ENCODE data around the gene THBS2. TPM values are rescaled to one million over a fixed set of nuclear protein-coding genes. Genes with fewer than 3 reads are reported as not detected.

The THBS2 gene
- total and polyA plus RNA-seq, 2 of the 8 experiments (the other 6 are each of a cell fraction or from before 2014, with no cell fraction given), result 11.0 to 22.5 TPM

DNA sequence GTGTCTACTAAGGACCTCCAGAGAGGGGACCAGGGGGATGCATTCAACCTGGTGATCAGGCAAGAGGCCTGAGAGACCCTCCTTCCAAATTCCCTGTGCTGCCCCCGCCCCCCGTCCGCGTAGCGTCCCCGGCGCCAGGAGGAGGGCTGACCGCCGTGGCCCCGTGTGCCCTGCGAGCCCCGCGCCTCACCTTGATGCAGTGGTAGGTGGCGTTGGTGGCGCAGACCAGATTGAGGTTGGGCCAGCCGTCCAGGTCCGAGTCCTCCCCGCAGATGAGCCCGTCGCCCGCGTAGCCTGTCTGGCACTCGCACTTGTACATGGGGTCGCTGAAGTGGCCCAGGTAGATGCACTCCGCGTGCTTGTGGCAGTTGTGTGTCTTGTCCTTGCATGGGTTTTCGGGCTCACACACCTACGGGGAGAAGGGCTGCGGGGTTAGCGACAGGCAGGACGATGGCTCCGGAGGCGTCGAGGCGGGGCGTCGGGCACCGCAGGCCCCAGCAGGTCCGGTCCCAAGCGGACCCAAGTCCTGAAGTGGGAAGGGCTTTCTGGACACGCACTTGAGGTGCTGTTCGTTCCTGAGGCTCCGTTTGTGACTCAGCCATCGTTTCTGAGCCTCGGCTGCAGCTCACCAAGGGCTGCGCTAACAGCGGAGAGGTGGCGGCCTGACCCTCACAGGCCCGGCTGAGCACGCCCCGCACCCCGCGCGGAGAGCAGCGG lies 21.7 kb downstream of the THBS2 start:
- CTCF ChIA-PET (ENCODE audit: partially characterized antibody), result no interaction called here
- peak in 1 of 2 experiments; percentile 39 for DNase-seq (ENCODE audit: low read depth in 1 of 2, low spot score in 2 of 2)
- no peak overlapping the region for H2AK5ac ChIP-seq (ENCODE audit: low read depth, low read length)
- TF ChIP-seq SP4 (IDR thresholded peaks at IDR 0.05; ENCODE audit: low read length), result no peak
- TF ChIP-seq CEBPB (IDR thresholded peaks at IDR 0.05; ENCODE audit: low read depth, low read length), result no peak
- TF ChIP-seq SRF (IDR thresholded peaks at IDR 0.05; ENCODE audit: low read depth, low read length), result no peak
- TF ChIP-seq, protein P1, sequence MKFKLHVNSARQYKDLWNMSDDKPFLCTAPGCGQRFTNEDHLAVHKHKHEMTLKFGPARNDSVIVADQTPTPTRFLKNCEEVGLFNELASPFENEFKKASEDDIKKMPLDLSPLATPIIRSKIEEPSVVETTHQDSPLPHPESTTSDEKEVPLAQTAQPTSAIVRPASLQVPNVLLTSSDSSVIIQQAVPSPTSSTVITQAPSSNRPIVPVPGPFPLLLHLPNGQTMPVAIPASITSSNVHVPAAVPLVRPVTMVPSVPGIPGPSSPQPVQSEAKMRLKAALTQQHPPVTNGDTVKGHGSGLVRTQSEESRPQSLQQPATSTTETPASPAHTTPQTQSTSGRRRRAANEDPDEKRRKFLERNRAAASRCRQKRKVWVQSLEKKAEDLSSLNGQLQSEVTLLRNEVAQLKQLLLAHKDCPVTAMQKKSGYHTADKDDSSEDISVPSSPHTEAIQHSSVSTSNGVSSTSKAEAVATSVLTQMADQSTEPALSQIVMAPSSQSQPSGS (IDR thresholded peaks at IDR 0.05; ENCODE audit: low read length), result no peak
- TF ChIP-seq, protein P2, sequence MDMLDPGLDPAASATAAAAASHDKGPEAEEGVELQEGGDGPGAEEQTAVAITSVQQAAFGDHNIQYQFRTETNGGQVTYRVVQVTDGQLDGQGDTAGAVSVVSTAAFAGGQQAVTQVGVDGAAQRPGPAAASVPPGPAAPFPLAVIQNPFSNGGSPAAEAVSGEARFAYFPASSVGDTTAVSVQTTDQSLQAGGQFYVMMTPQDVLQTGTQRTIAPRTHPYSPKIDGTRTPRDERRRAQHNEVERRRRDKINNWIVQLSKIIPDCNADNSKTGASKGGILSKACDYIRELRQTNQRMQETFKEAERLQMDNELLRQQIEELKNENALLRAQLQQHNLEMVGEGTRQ (IDR thresholded peaks at IDR 0.05; ENCODE audit: low read length), result no peak
- no peak for TF ChIP-seq CBX5 (IDR thresholded peaks at IDR 0.05; ENCODE audit: low read depth, low read length)
- TF ChIP-seq, protein P3, sequence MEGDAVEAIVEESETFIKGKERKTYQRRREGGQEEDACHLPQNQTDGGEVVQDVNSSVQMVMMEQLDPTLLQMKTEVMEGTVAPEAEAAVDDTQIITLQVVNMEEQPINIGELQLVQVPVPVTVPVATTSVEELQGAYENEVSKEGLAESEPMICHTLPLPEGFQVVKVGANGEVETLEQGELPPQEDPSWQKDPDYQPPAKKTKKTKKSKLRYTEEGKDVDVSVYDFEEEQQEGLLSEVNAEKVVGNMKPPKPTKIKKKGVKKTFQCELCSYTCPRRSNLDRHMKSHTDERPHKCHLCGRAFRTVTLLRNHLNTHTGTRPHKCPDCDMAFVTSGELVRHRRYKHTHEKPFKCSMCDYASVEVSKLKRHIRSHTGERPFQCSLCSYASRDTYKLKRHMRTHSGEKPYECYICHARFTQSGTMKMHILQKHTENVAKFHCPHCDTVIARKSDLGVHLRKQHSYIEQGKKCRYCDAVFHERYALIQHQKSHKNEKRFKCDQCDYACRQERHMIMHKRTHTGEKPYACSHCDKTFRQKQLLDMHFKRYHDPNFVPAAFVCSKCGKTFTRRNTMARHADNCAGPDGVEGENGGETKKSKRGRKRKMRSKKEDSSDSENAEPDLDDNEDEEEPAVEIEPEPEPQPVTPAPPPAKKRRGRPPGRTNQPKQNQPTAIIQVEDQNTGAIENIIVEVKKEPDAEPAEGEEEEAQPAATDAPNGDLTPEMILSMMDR (IDR thresholded peaks at IDR 0.05; ENCODE audit: control extremely low read depth in 1 of 3, insufficient read depth in 1 of 3, low read depth in 1 of 3, low read length in 3 of 3), result no peak

More for the DNA sequence above, 21.7 kb downstream of the THBS2 start:
- 94% methylated on average over 29 of the region's 55 CpGs; no CpG with 5 or more reads in 1 of the 2 experiments for WGBS, 2 experiments (ENCODE audit: extremely low coverage in 1 of 2, insufficient coverage in 1 of 2, insufficient read length in 1 of 2, insufficient replicate concordance in 2 of 2, low coverage in 1 of 2, low lambda C conversion rate in 2 of 2, missing lambda C conversion rate in 1 of 2)
- H3K27ac ChIP-seq (ENCODE audit: low read depth, low read length), result no peak overlapping the region
- H3K18ac ChIP-seq (ENCODE audit: extremely low read depth, low read length), result no peak overlapping the region
- no peaks in the 10 kb centered on the region for H3K4me1 ChIP-seq (replicated peaks in 1 of 4; ENCODE audit: control insufficient read depth in 3 of 4, insufficient read depth in 4 of 4, low read length in 3 of 4)
- H2BK20ac ChIP-seq (ENCODE audit: low read length), result no peak overlapping the region
- no peak overlapping the region for H3K4me3 ChIP-seq (ENCODE audit: extremely low read depth in 1 of 4, insufficient read depth in 2 of 4, low read depth in 3 of 4, low read length in 4 of 4)
- no peak overlapping the region; the same call in 1 of the 2 replicates for H4K8ac ChIP-seq (ENCODE audit: extremely low read depth, insufficient read depth, low read length)
- H3K23ac ChIP-seq (ENCODE audit: insufficient read length), result no peak overlapping the region
- POLR2A ChIA-PET (ENCODE audit: partially characterized antibody), result interaction anchor here (0.9 to 1.2 kb wide), 2 partner anchors 9 to 25 kb away, joined by 3 to 4 read pairs; no protein-coding TSS in a partner anchor
- no peak overlapping the region for H2AFZ ChIP-seq (ENCODE audit: low read length)
- no peak overlapping the region for H2BK12ac ChIP-seq (ENCODE audit: low read depth, low read length)
- H3K79me2 ChIP-seq (ENCODE audit: control insufficient read depth in 1 of 2, insufficient read depth in 2 of 2, low read length in 2 of 2), result no peaks in the 10 kb centered on the region
- no peak overlapping the region for H3K14ac ChIP-seq (ENCODE audit: insufficient read length)
- H3K9me3 ChIP-seq (ENCODE audit: insufficient read depth in 2 of 2, low read depth in 1 of 2, low read length in 1 of 2), result no peaks in the 10 kb centered on the region
- H2BK15ac ChIP-seq (ENCODE audit: low read length), result no peak overlapping the region
- H2BK5ac ChIP-seq (ENCODE audit: low read depth, low read length), result no peak overlapping the region
- H3K79me1 ChIP-seq (ENCODE audit: low read depth, low read length), result no peaks in the 10 kb centered on the region
- no peak overlapping the region for H4K5ac ChIP-seq (ENCODE audit: insufficient read length, low read depth, low read length)
- no peaks in the 10 kb centered on the region for H3K27me3 ChIP-seq (replicated peaks in 1 of 4; ENCODE audit: control insufficient read depth in 3 of 4, extremely low read depth in 1 of 4, insufficient read depth in 3 of 4, low read length in 3 of 4)
- no peak overlapping the region for H3K4ac ChIP-seq (replicated peaks; ENCODE audit: insufficient read length, low read depth, low read length)
- H3K23me2 ChIP-seq (ENCODE audit: low read depth, low read length), result peaks cover 21% of the 10 kb centered on the region; the same call in 1 of the 2 replicates
- H3K36me3 ChIP-seq (ENCODE audit: control insufficient read depth in 2 of 4, insufficient read depth in 4 of 4, low read length in 3 of 4), result peaks cover 0 to 23% (median 2%) of the 10 kb centered on the region in 4 experiments; a peak in 4 of 8 replicates
- no peak for FAIRE-seq
- no peak overlapping the region for H3K56ac ChIP-seq (replicated peaks; ENCODE audit: insufficient read length, low read depth, low read length)
- H3K9ac ChIP-seq (replicated peaks in 1 of 4; ENCODE audit: extremely low read depth in 1 of 4, low read depth in 3 of 4, low read length in 3 of 4), result no peak overlapping the region
- H3K4me2 ChIP-seq (ENCODE audit: insufficient read depth in 1 of 2, low read depth in 2 of 2, low read length in 2 of 2), result no peak overlapping the region
- no peak overlapping the region for H2BK120ac ChIP-seq (replicated peaks; ENCODE audit: low read depth, low read length)
- H4K20me1 ChIP-seq (replicated peaks in 1 of 2; ENCODE audit: control insufficient read depth in 1 of 2, insufficient read depth in 2 of 2, low read length in 2 of 2), result peaks cover 0 to 3% of the 10 kb centered on the region in 2 experiments
- no peak overlapping the region for H4K91ac ChIP-seq (replicated peaks; ENCODE audit: insufficient read length, low read length)

Measured in H1 (cell line).